ENCODE measurements around the gene MYB. TPM values are rescaled to one million over a fixed set of nuclear protein-coding genes. Genes with fewer than 3 reads are reported as not detected.

Gene MYB
- total and polyA plus RNA-seq, 2 experiments from 2014 or later = 4.2 to 7.9 TPM

- no peak for TF ChIP-seq ZNF462 (CRISPR knock-in tag; IDR thresholded peaks at IDR 0.05)
- TF ChIP-seq ETS1 (IDR thresholded peaks at IDR 0.05) = no peak
- no peak for TF ChIP-seq EZH2 (IDR thresholded peaks at IDR 0.05; ENCODE audit: low read depth, unreplicated experiment)
- no peak for TF ChIP-seq EZH2phosphoT487 (IDR thresholded peaks at IDR 0.05; ENCODE audit: unreplicated experiment)
Measured at GRCh38 chr6:135230711-135231468, 49.8 kb downstream of the MYB start (continued).

GRCh38 chr6:135231469-135231844, 50.3 kb downstream of the MYB start:
- Histone ChIP-seq H3K79me2 (replicated peaks; ENCODE audit: insufficient read depth) (no peaks in the 10 kb centered on the region), H3K4me3 (no peak overlapping the region), H3K27me3 (ENCODE audit: insufficient read depth) (no peaks in the 10 kb centered on the region), H3K36me3 (ENCODE audit: insufficient read depth) (no peaks in the 10 kb centered on the region), H3K4me1 (ENCODE audit: insufficient read depth) (0 out of 2 replicates have a peak, but pooled peaks cover 6% of the 10 kb centered on the region), H3K27ac (ENCODE audit: low read depth) (no peak overlapping the region), H3K4me2 (no peak overlapping the region), H2AFZ (no peak overlapping the region), H4K20me1 (replicated peaks; ENCODE audit: insufficient read depth) (no peaks in the 10 kb centered on the region), H3F3A (replicated peaks; ENCODE audit: low read depth) (no peaks in the 10 kb centered on the region), H3K9me2 (ENCODE audit: insufficient read depth) (no peaks in the 10 kb centered on the region)
- ATAC-seq (no peak), DNase-seq (ENCODE audit: low spot score) (no peak)
- Mint-ChIP-seq H3K36me3 (ENCODE audit: low read depth) (no peaks in the 10 kb centered on the region), H3K27me3 (ENCODE audit: insufficient read depth, low read depth, poor library complexity) (peaks cover 1% of the 10 kb centered on the region), H3K4me1 (peaks cover 4% of the 10 kb centered on the region; the same call in 2 of the 3 replicates), H3K4me3 (no peak overlapping the region), H3K27ac (no peak overlapping the region), H3K9me3 (no peaks in the 10 kb centered on the region)
- TF ChIP-seq JUNB (IDR thresholded peaks at IDR 0.05; ENCODE audit: unreplicated experiment) (no peak), ZNF114 (CRISPR knock-in tag; IDR thresholded peaks at IDR 0.05) (no peak), ZNF462 (CRISPR knock-in tag; IDR thresholded peaks at IDR 0.05) (no peak), ETS1 (IDR thresholded peaks at IDR 0.05) (no peak)

All from GM23338 (cell line).